Mucosa of stomach (tissue), 1 donor: ENCODE measurements around the gene STK11.

Experiments used
- H3K27me3 ChIP-seq: one replicate; pipeline ENCODE4 v1.7.0; 2013; ENCODE audit warnings: mild to moderate bottlenecking, low read length; ENCODE audit not compliant: control insufficient read depth, insufficient read depth
- H3K36me3 ChIP-seq: one replicate; pipeline ENCODE4 v1.7.0; 2013; ENCODE audit warnings: low read length; ENCODE audit not compliant: control insufficient read depth, insufficient read depth
- H3K4me1 ChIP-seq: one replicate; pipeline ENCODE4 v1.7.0; 2013; ENCODE audit warnings: mild to moderate bottlenecking, low read length; ENCODE audit not compliant: control insufficient read depth, insufficient read depth
- H3K4me3 ChIP-seq: one replicate; pipeline ENCODE4 v1.7.0; 2013; ENCODE audit warnings: low read length
- H3K9ac ChIP-seq: one replicate; pipeline ENCODE4 v1.7.0; 2013; ENCODE audit warnings: mild to moderate bottlenecking, low read length, moderate library complexity
- H3K9me3 ChIP-seq: one replicate; pipeline ENCODE4 v1.7.0; 2013; ENCODE audit warnings: mild to moderate bottlenecking, low read length, moderate library complexity; ENCODE audit not compliant: control insufficient read depth
- donor health status: Pancreatic carcinoma.

The STK11 gene

GRCh38 chr19:1233115-1233667 is 27.6 kb downstream of the STK11 start:
- H3K4me1 ChIP-seq: peaks cover 30% of the 10 kb centered on the region
- H3K36me3 ChIP-seq: no peaks in the 10 kb centered on the region
- peaks cover 24% of the 10 kb centered on the region for H3K27me3 ChIP-seq
- no peak overlapping the region for H3K9ac ChIP-seq
- no peaks in the 10 kb centered on the region for H3K9me3 ChIP-seq
- no peak overlapping the region for H3K4me3 ChIP-seq

GRCh38 chr19:1234051-1234954 is 28.7 kb downstream of the STK11 start:
- no peak overlapping the region for H3K9ac ChIP-seq
- no peak overlapping the region for H3K4me3 ChIP-seq
- peaks cover 35% of the 10 kb centered on the region for H3K4me1 ChIP-seq
- no peaks in the 10 kb centered on the region for H3K36me3 ChIP-seq
- H3K27me3 ChIP-seq: peaks cover 33% of the 10 kb centered on the region
- H3K9me3 ChIP-seq: no peaks in the 10 kb centered on the region

GRCh38 chr19:1234955-1235380 is 29.4 kb downstream of the STK11 start:
- Histone ChIP-seq H3K4me1 (peaks cover 37% of the 10 kb centered on the region), H3K9ac (no peak overlapping the region), H3K27me3 (peaks cover 33% of the 10 kb centered on the region), H3K4me3 (no peak overlapping the region), H3K36me3 (no peaks in the 10 kb centered on the region), H3K9me3 (no peaks in the 10 kb centered on the region)

GRCh38 chr19:1235625-1236538 is 30.3 kb downstream of the STK11 start:
- H3K4me1 ChIP-seq: peaks cover 42% of the 10 kb centered on the region
- no peak overlapping the region for H3K9ac ChIP-seq
- H3K36me3 ChIP-seq: no peaks in the 10 kb centered on the region
- peaks cover 33% of the 10 kb centered on the region for H3K27me3 ChIP-seq
- H3K9me3 ChIP-seq: no peaks in the 10 kb centered on the region
- no peak overlapping the region for H3K4me3 ChIP-seq

DNA sequence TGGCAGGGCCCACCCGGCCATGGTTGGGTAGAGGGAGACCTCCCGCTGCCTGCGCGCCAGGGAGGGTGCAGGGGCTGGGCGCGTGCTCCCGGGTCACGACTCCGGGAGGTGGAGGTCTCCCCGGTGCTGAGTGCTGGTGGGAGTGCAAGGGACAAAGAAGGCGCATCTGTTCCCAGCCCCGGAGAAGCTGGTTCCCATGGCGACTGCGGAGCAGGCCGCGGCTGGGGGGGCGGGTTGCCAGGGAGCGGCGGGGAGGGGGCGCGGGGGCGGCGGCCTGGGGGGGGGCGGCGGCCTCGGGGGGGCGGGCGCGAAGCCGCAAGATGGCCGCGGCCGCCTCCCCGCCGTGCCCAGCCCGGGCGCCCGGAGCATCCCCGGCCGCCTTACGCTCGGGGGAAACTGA is 31.0 kb downstream of the STK11 start:
- Histone ChIP-seq H3K36me3 (no peaks in the 10 kb centered on the region), H3K4me1 (peaks cover 45% of the 10 kb centered on the region), H3K9me3 (no peaks in the 10 kb centered on the region), H3K9ac (no peak overlapping the region), H3K4me3 (no peak overlapping the region), H3K27me3 (peaks cover 33% of the 10 kb centered on the region)

DNA sequence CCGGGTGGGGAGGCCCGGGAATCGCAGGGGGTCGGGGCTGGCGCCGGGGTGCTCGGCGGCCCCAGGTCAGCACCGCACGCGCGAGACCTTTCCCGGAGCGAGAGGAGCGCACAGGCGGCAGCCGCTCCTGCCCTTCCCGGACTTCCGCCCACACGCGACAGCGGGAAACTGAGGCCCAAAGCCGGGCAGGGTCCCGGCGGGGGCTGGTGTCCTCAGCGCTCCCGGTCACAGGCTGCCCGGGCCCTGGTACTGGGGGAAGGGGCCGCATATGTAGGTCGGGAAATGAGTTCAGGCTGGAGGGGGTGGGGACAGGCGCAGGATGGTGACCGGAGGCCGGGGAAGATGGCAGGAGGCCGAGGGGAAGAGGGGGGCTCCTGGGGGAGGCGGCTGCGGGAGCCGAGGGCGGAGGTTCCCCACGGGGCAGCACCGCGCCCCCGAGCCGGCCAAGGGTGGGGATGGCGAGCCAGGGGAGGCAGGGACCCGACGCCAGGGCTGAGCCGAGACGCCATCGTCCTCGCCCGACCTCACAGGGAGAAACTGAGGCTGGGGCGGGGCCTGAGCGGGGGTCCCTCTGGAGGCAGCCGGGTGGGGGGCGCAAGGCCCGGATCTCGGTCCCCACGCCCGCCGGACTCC is 31.6 kb downstream of the STK11 start:
- Histone ChIP-seq H3K9me3 (no peaks in the 10 kb centered on the region), H3K27me3 (peaks cover 33% of the 10 kb centered on the region), H3K36me3 (no peaks in the 10 kb centered on the region), H3K4me1 (peaks cover 42% of the 10 kb centered on the region), H3K4me3 (no peak overlapping the region), H3K9ac (peak overlapping the region; percentile 8)

DNA sequence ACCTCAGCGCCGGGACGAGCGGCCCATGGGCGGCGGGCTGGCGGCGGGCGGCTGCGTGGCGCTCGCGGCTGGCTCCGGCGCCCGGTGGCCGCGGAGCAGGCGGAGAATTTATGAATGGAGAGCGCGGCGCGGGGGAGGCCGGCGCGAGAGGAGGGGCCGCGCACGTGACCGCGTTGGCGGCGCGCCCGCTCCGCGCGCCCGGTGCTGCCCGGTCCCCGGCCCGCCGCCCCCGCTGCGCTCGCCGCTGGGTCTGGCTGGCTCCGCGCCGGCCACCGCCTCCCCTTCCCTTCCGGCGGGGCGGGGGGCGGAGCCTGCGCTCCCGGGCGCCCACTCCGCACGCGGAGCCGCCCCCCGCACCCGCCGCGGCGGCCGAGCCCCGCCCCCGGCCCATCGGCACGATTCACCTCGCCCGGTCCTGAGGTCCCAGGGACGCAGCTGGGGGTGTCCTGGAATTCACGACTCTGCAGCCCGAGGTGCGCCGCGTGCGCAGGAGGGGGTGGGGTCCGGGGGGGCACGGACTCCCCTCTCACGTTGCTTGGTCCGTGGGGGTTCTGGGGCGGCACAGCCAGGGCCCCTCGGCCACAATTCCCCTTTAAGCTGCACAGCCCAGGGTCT is 32.3 kb downstream of the STK11 start, which contains the start of gene CBARP:
TSS of gene CBARP (minus strand) at position 252 of the 615 bp plus-strand sequence. CDS start 1,905 bp downstream, outside the sequence.
- H3K36me3 ChIP-seq: no peaks in the 10 kb centered on the region
- peak within 1 kb of the TSS; percentile 8 for H3K9ac ChIP-seq
- H3K27me3 ChIP-seq: peaks cover 28% of the 10 kb centered on the region
- H3K4me3 ChIP-seq: no peak within 1 kb of the TSS
- H3K4me1 ChIP-seq: peaks cover 42% of the 10 kb centered on the region
- H3K9me3 ChIP-seq: no peaks in the 10 kb centered on the region

GRCh38 chr19:1238369-1239303 is 33.1 kb downstream of the STK11 start:
- peaks cover 42% of the 10 kb centered on the region for H3K4me1 ChIP-seq
- H3K27me3 ChIP-seq: peaks cover 28% of the 10 kb centered on the region
- H3K9me3 ChIP-seq: no peaks in the 10 kb centered on the region
- H3K9ac ChIP-seq: no peak overlapping the region
- peaks cover 4% of the 10 kb centered on the region for H3K36me3 ChIP-seq
- H3K4me3 ChIP-seq: no peak overlapping the region

GRCh38 chr19:1239420-1239795 is 33.8 kb downstream of the STK11 start:
- peaks cover 7% of the 10 kb centered on the region for H3K36me3 ChIP-seq
- H3K4me3 ChIP-seq: no peak overlapping the region
- peaks cover 47% of the 10 kb centered on the region for H3K4me1 ChIP-seq
- H3K27me3 ChIP-seq: peaks cover 28% of the 10 kb centered on the region
- H3K9ac ChIP-seq: no peak overlapping the region
- no peaks in the 10 kb centered on the region for H3K9me3 ChIP-seq

GRCh38 chr19:1239796-1240737 is 34.5 kb downstream of the STK11 start:
- Histone ChIP-seq H3K4me3 (no peak overlapping the region), H3K27me3 (peaks cover 28% of the 10 kb centered on the region), H3K36me3 (peaks cover 7% of the 10 kb centered on the region), H3K9ac (no peak overlapping the region), H3K9me3 (no peaks in the 10 kb centered on the region), H3K4me1 (peaks cover 51% of the 10 kb centered on the region)
